HG03103 (cell line): ENCODE data around the gene THY1.
"Not testable (repeated sequence)": the region's sequence is repeated elsewhere in the genome, so short reads cannot be mapped to it uniquely, and the experiment has no call there.

Source experiments
- ATAC-seq: cut with Tn5 transposase; IDR thresholded peaks from one replicate; pipeline ENCODE4 v1.9.1; 2021; ENCODE audit warnings: low read depth; ENCODE audit not compliant: unreplicated experiment

The THY1 gene

GRCh38 chr11:119419834-119420492 is 3.0 kb downstream of the THY1 start:
- ATAC-seq = no peak

GRCh38 chr11:119419246-119419645 is 3.7 kb downstream of the THY1 start:
- no peak for ATAC-seq

GRCh38 chr11:119418759-119419158 is 4.2 kb downstream of the THY1 start:
- no peak for ATAC-seq

- ATAC-seq = no peak
Measured at GRCh38 chr11:119417726-119418540, 5.0 kb downstream of the THY1 start.

DNA sequence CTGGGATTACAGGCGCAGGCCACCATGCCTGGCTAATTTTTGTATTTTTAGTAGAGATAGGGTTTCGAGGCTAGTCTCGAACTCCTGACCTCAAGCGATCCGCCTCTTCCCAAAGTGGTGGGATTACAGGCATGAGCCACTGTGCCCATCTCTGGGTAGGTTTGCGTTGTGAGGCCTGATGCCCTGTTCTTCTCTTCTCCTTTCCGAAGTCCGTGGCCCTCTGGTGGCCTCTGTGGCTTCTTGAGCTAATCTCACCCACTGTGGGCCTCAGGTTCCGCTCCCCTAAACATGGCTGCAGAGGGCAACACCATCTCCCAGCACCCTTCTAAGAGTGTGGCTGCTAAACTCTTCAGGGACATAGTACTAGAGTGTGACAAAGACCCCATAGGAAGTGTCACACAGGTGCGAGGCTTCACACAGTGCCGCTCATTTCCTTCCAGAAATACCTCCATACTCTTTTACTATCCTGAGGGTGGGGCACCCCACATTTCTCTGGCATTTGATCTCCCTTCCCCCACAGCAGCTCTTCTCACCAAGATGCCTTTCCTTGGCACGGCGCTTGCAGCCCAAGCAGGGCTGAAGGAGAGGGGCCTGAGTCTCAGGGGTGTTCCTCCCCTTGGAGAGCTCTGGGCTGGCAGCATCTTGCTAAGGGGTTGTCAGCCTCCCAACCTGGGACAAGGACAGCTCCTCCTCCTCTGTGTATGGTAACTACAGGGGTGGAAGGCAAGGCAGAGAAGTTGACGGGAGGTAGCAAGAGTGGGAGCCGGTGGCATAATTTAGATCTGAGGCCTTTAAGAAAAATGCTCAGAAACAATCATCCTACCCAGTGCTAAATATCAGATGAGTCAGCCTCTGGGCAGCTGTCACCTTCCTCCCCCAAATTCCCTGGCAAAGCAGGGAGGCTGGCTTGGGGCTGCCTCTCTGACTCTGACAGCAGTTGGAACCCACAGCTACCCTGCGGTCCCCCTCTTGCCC is 6.1 kb downstream of the THY1 start:
- no peak for ATAC-seq

DNA sequence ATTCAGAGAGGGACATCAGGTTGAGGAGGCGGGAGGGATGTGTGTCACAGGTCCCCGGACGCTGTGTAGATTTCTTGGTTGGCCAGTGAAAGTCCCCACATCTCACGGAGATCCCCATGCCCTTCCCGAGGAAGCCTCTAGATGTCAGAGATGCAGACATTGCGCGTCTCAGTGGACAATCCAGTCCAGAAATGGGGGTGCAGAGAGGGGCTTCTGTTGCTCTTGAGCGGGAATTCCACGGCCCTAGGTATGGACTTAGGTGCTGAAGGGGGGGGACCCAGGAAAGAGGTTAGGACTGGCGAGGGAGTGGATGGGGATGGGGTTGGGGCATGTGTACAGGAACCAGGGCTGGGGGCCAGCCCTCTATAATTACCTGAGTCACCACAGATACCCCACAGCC is 7.0 kb downstream of the THY1 start:
- no peak for ATAC-seq

GRCh38 chr11:119415517-119415916 is 7.5 kb downstream of the THY1 start:
- ATAC-seq = no peak

DNA sequence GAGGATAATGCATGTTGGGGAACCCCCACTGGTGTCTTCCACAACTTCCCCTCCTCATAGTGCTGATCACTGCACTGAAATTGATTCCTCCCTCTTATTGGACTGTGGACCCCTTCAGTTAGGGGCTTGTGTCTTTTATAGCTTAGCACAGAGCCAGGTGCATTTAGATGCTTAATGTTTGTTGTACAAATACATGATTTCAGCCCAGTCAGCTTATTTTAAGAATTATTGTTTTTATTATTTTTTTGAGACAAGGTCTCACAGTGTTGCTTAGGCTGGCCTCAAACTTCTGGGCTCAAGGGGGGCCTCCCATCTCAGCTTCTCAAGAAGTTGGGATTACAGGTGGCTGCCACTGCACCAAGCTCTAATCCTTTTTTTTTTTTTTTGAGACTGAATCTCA is 8.2 kb downstream of the THY1 start:
- ATAC-seq = no peak

GRCh38 chr11:119414321-119414720 is 8.7 kb downstream of the THY1 start:
- ATAC-seq = no peak

DNA sequence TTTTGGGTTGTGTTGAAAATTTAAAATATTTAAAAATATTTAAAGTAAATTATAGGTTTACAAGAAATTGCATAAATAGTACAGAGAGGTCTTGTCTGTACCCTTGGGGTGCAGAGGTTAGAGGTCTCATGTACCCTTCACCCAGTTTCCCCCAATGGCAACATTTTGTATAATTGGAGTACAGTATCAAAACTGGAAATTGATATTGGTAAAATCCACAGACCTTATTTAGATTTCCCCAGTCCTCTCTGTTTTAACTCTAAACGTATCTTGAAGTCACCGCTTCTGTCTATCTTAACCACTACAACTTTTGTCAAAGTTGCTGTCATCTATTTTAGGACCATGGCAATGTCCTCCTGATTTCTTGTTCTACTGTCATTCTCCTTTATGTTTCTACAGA is 10.9 kb downstream of the THY1 start:
- ATAC-seq = no peak

DNA sequence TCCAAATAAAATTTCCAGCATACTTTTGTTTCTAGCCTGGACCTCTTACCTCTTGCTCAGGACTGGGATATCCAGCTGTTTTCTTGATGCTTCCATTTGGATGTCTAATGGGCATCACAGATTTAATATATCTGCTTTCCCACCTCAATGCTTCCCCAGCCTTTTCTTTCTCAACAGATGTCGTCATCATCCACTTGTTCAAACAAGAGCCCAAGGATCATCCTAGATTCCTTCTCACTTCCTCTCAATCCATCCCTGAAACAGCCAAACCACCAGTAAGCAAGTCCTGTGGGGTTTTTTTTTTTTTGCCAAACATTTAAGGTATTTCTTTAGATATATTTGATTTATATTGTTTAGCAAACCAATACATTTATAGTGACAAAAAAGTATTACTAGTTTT is 12.5 kb downstream of the THY1 start:
- no peak for ATAC-seq

DNA sequence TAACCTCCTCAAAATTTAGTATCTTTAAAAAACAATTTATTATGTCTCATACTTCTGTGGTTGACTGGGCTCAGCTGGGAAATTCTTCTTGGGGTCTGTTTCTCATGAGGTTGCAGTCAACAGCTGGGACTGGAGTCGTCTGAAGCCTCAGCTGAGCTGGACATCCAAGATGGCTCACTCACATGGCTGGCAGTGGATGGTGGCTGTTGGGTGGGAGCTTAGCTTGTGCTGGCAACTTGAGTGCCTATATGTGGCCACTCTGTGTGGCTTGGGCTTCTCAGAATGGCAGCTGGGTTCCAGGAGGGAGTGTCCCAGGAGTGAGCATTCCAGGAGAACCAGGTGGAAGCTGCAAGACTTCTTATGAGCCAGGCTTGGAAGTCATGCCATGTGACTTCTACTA is 13.2 kb downstream of the THY1 start:
- ATAC-seq = no peak

GRCh38 chr11:119406005-119406404 is 17.0 kb downstream of the THY1 start:
- no peak for ATAC-seq

GRCh38 chr11:119405448-119405847 is 17.5 kb downstream of the THY1 start:
- ATAC-seq = not testable (repeated sequence)

DNA sequence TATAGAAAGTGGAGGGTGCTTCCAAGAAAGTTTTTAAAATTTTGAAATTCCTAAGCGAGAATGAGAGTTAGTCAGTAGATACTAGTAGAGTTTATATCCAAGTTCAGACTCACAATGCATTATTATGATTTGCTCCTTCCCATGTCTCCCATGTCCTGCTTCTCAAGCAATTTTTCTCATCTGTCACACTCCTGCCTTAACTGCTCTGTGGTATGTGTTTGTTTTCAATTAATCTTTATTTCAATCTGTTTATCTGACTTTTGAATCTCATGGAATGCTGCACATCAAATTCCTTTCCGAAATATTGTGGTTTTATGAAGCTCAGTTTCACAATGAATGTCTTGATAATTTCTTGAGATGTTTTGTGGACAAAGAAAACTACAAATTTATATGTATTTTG is 18.1 kb downstream of the THY1 start:
- ATAC-seq = no peak

GRCh38 chr11:119403021-119403420 is 20.0 kb downstream of the THY1 start:
- no peak for ATAC-seq

GRCh38 chr11:119402470-119402869 is 20.5 kb downstream of the THY1 start:
- ATAC-seq = no peak

GRCh38 chr11:119400860-119401259 is 22.1 kb downstream of the THY1 start:
- ATAC-seq = no peak

DNA sequence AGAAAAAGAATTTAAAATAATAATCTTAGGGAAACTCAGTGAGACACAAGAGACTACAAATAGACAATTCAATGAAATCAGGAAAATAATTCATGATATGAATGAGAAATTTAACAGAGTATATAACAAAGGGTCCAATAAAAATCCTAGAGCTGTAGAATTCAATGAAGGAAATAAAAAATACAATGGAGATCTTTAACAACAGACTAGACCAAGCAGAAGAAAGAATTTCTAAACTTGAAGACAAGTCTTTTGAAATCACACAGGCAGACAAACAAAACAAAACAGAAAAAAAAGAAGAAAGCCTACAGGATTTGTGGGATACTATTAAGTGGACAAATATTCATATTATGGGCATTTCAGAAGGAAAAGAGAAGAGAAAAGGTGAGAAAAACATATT is 25.2 kb downstream of the THY1 start:
- ATAC-seq = no peak

GRCh38 chr11:119396835-119397234 is 26.1 kb downstream of the THY1 start:
- no peak for ATAC-seq

GRCh38 chr11:119391275-119391674 is 31.7 kb downstream of the THY1 start:
- ATAC-seq = no peak
